ENCODE measurements around the gene ZNF552. TPM values are rescaled to one million over a fixed set of nuclear protein-coding genes. Genes with fewer than 3 reads are reported as not detected.
"Not testable (repeated sequence)": the region's sequence is repeated elsewhere in the genome, so short reads cannot be mapped to it uniquely, and the experiment has no call there.

The ZNF552 gene
- total RNA-seq, 1 experiment from 2014 or later: 9.2 TPM

DNA sequence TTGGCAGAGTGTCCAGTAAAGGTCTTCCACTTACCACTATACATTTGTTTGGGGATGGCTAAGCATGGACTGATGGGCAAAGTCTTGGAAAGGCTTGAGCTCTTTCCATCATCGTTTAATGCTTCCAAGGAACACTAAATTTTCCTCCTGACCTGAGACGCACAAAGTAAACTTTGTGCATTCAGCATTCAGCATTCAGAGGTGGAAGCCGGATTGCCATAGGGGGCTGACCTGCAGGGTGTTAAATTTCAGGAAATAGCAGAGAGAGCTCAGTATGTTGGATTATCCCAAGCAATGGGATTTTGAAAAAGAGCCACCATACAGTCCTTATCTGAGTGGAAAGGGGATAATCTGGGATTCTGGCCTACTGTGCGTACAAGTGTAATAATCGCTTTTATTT is 14.0 kb downstream of the ZNF552 start:
- no peak overlapping the region for H4K91ac ChIP-seq (ENCODE audit: insufficient read length, low read depth, low read length)
- H3K4me2 ChIP-seq (ENCODE audit: insufficient read depth, insufficient read length, low read length): no peak overlapping the region
- H3K4me1 ChIP-seq (ENCODE audit: insufficient read depth, low read length): peaks cover 8% of the 10 kb centered on the region; the same call in 1 of the 2 replicates
- no peak overlapping the region for H2BK5ac ChIP-seq (ENCODE audit: insufficient read length, low read length)
- H3K56ac ChIP-seq (ENCODE audit: insufficient read length, low read depth, low read length): no peak overlapping the region
- no peak overlapping the region for H2AK5ac ChIP-seq (ENCODE audit: insufficient read length, low read length)
- Mint-ChIP-seq H3K9me3 (no peaks in the 10 kb centered on the region), H3K4me3 (peak overlapping the region in 1 of 2 experiments; percentile 15; a peak in 3 of 5 replicates), H3K27ac (peak overlapping the region; percentile 1 to 65 (median 42); a peak in 4 of 7 replicates), H3K36me3 (ENCODE audit: insufficient read depth in 1 of 3, low read depth in 3 of 3) (peaks cover 3 to 6% (median 5%) of the 10 kb centered on the region in 3 experiments; a peak in 5 of 7 replicates), H3K27me3 (ENCODE audit: low read depth) (no peaks in the 10 kb centered on the region), H3K4me1 (peaks cover 49 to 55% of the 10 kb centered on the region in 2 experiments)
- no peak overlapping the region for H2BK120ac ChIP-seq (ENCODE audit: low read depth, low read length, poor library complexity, severe bottlenecking)
- no peak overlapping the region for H3K18ac ChIP-seq (ENCODE audit: insufficient read length, low read depth, low read length)
- no CpG with 5 or more reads among the region's 5 CpGs for WGBS (ENCODE audit: extremely low coverage, insufficient read length, low lambda C conversion rate)
- no peaks in the 10 kb centered on the region for H3K79me2 ChIP-seq (ENCODE audit: insufficient read depth, low read length)
- TF ChIP-seq, protein P1, sequence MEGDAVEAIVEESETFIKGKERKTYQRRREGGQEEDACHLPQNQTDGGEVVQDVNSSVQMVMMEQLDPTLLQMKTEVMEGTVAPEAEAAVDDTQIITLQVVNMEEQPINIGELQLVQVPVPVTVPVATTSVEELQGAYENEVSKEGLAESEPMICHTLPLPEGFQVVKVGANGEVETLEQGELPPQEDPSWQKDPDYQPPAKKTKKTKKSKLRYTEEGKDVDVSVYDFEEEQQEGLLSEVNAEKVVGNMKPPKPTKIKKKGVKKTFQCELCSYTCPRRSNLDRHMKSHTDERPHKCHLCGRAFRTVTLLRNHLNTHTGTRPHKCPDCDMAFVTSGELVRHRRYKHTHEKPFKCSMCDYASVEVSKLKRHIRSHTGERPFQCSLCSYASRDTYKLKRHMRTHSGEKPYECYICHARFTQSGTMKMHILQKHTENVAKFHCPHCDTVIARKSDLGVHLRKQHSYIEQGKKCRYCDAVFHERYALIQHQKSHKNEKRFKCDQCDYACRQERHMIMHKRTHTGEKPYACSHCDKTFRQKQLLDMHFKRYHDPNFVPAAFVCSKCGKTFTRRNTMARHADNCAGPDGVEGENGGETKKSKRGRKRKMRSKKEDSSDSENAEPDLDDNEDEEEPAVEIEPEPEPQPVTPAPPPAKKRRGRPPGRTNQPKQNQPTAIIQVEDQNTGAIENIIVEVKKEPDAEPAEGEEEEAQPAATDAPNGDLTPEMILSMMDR (conservative IDR thresholded peaks at IDR 0.05): no peak
- no peak overlapping the region for H3K23ac ChIP-seq (ENCODE audit: insufficient read length, low read depth, low read length)
- H2BK20ac ChIP-seq (ENCODE audit: low read depth, low read length, poor library complexity, severe bottlenecking): no peak overlapping the region
- H3T11ph ChIP-seq (ENCODE audit: low read length): no peak overlapping the region
- H4K8ac ChIP-seq (replicated peaks; ENCODE audit: insufficient read length, low read depth, low read length): no peak overlapping the region
- no peaks in the 10 kb centered on the region for H4K20me1 ChIP-seq (ENCODE audit: control insufficient read depth, insufficient read depth, insufficient read length)
- H2AFZ ChIP-seq (ENCODE audit: low read length): no peak overlapping the region
- H3K4ac ChIP-seq (ENCODE audit: low read depth, low read length): no peak overlapping the region
- no peaks in the 10 kb centered on the region for H3K27me3 ChIP-seq (ENCODE audit: insufficient read depth, low read length)
- peaks cover 11% of the 10 kb centered on the region for H3K23me2 ChIP-seq (ENCODE audit: insufficient read length, low read depth, low read length, poor library complexity, severe bottlenecking)
- H2BK12ac ChIP-seq (ENCODE audit: insufficient read length, low read depth, low read length): no peak overlapping the region
- no peak overlapping the region for H4K5ac ChIP-seq (ENCODE audit: insufficient read length, low read depth, low read length)
- H3K14ac ChIP-seq (ENCODE audit: insufficient read depth, low read length): no peak overlapping the region
- H3K27ac ChIP-seq (ENCODE audit: insufficient read length, low read depth, low read length): no peak overlapping the region
- H3K9ac ChIP-seq (ENCODE audit: extremely low read depth, insufficient read length, low read length): no peak overlapping the region
- no peak overlapping the region for H2BK15ac ChIP-seq (ENCODE audit: low read depth, low read length)
- no peaks in the 10 kb centered on the region for H3K79me1 ChIP-seq (ENCODE audit: insufficient read depth, low read depth, low read length, poor library complexity, severe bottlenecking)
- no peaks in the 10 kb centered on the region for H3K9me3 ChIP-seq (ENCODE audit: control insufficient read depth, low read depth, low read length)
- no peak for DNase-seq

DNA sequence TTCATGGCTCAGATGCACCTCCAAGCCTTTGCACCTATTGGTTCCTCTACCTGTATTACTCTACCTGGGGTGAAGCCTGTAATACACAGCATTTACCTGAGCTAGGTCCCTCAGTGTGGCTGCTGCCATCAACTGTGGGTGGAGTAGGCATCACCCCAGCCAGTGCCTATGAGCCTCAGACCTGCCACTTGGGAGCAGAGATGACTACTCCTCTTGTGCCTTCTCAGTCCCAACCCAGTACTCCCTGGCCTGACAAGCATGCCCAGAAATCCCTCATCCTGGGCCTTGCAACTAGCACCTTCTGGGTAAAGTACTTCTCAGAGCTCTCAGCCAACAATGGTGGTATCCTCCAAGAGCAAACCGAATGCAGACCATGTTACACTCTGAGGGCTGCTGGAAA is 18.1 kb downstream of the ZNF552 start:
- H3K4me1 Mint-ChIP-seq: peaks cover 22 to 23% of the 10 kb centered on the region in 2 experiments
- H3T11ph ChIP-seq (ENCODE audit: low read length); H2BK20ac ChIP-seq (ENCODE audit: low read depth, low read length, poor library complexity, severe bottlenecking); H3K23me2 ChIP-seq (ENCODE audit: insufficient read length, low read depth, low read length, poor library complexity, severe bottlenecking); H3K9ac ChIP-seq (ENCODE audit: extremely low read depth, insufficient read length, low read length); H3K9me3 ChIP-seq (ENCODE audit: control insufficient read depth, low read depth, low read length); H3K4me2 ChIP-seq (ENCODE audit: insufficient read depth, insufficient read length, low read length); H3K4me1 ChIP-seq (ENCODE audit: insufficient read depth, low read length); DNase-seq; H2BK12ac ChIP-seq (ENCODE audit: insufficient read length, low read depth, low read length); H3K4ac ChIP-seq (ENCODE audit: low read depth, low read length); H3K56ac ChIP-seq (ENCODE audit: insufficient read length, low read depth, low read length); H4K20me1 ChIP-seq (ENCODE audit: control insufficient read depth, insufficient read depth, insufficient read length); H3K23ac ChIP-seq (ENCODE audit: insufficient read length, low read depth, low read length); H3K79me1 ChIP-seq (ENCODE audit: insufficient read depth, low read depth, low read length, poor library complexity, severe bottlenecking); H3K14ac ChIP-seq (ENCODE audit: insufficient read depth, low read length); H2AFZ ChIP-seq (ENCODE audit: low read length); H3K27me3 Mint-ChIP-seq (ENCODE audit: low read depth); H3K27ac ChIP-seq (ENCODE audit: insufficient read length, low read depth, low read length); H4K91ac ChIP-seq (ENCODE audit: insufficient read length, low read depth, low read length); H3K18ac ChIP-seq (ENCODE audit: insufficient read length, low read depth, low read length); H3K4me3 Mint-ChIP-seq; H3K27me3 ChIP-seq (ENCODE audit: insufficient read depth, low read length); H3K9me3 Mint-ChIP-seq; H4K5ac ChIP-seq (ENCODE audit: insufficient read length, low read depth, low read length); H2BK120ac ChIP-seq (ENCODE audit: low read depth, low read length, poor library complexity, severe bottlenecking); H3K79me2 ChIP-seq (ENCODE audit: insufficient read depth, low read length); H2AK5ac ChIP-seq (ENCODE audit: insufficient read length, low read length); H4K8ac ChIP-seq (replicated peaks; ENCODE audit: insufficient read length, low read depth, low read length); H2BK5ac ChIP-seq (ENCODE audit: insufficient read length, low read length); H2BK15ac ChIP-seq (ENCODE audit: low read depth, low read length): not testable (repeated sequence)
- peaks cover under 1 to 14% (median 5%) of the 10 kb centered on the region in 3 experiments; a peak in 5 of 7 replicates for H3K36me3 Mint-ChIP-seq (ENCODE audit: insufficient read depth in 1 of 3, low read depth in 3 of 3)
- WGBS (ENCODE audit: extremely low coverage, insufficient read length, low lambda C conversion rate): no CpG with 5 or more reads among the region's 1 CpG
- H3K27ac Mint-ChIP-seq: peak overlapping the region in 1 of 3 experiments; percentile 81; a peak in 1 of 7 replicates

Data from H9 (cell line).